Activated B cell treated with CpG ODN at 0.5 μM for 24 hours (primary cell): ENCODE measurements around the gene SELENOM. TPM values are rescaled to one million over a fixed set of nuclear protein-coding genes. Genes with fewer than 3 reads are reported as not detected.
"Not testable (repeated sequence)": the region's sequence is repeated elsewhere in the genome, so short reads cannot be mapped to it uniquely, and the experiment has no call there.

Experiments
- ATAC-seq: fragments of 200-7000 bp; cut with Tn5 transposase; one replicate; pipeline ENCODE4 v1.10.0; 2021; ENCODE audit warnings: low read depth, mild to moderate bottlenecking, moderate library complexity
- CTCF ChIA-PET: fragments of 350-600 bp; sonication (Branson Sonifier 250); formaldehyde crosslinking; loops from one replicate; lab custom pipeline; 2021; ENCODE audit warnings: antibody characterized with exemption; lab: Charles Lee
- POLR2A ChIA-PET: fragments of 350-600 bp; sonication (Branson Sonifier 250); formaldehyde crosslinking; loops from one replicate; lab custom pipeline; 2021; ENCODE audit warnings: antibody characterized with exemption; lab: Charles Lee
- DNase-seq: peaks from one replicate; pipeline ENCODE4 v3.0.0; 2022
- H3K27ac Mint-ChIP-seq: one replicate; pipeline ENCODE4 v1.8.0; 2020; ENCODE audit warnings: mixed read lengths
- H3K27me3 Mint-ChIP-seq: one replicate; pipeline ENCODE4 v1.8.0; 2021; ENCODE audit warnings: mixed read lengths
- H3K36me3 Mint-ChIP-seq: one replicate; pipeline ENCODE4 v1.8.0; 2021; ENCODE audit warnings: low read depth, mixed read lengths
- H3K4me1 Mint-ChIP-seq: one replicate; pipeline ENCODE4 v1.8.0; 2021; ENCODE audit warnings: mixed read lengths
- H3K4me3 Mint-ChIP-seq: one replicate; pipeline ENCODE4 v1.8.0; 2020; ENCODE audit warnings: mild to moderate bottlenecking, mixed read lengths
- H3K9me3 Mint-ChIP-seq: one replicate; pipeline ENCODE4 v1.8.0; 2020; ENCODE audit warnings: mixed read lengths
- intact Hi-C: fragments of 100-400 bp; cut with micrococcal nuclease; formaldehyde crosslinking; loops from one replicate; pipeline ENCODE4 v1.15.1; 2024
- total RNA-seq: library from RNA; stranded (reverse); gene quantifications from 2 replicates; pipeline ENCODE4 v1.2.3, GENCODE V29; 2022
- TF ChIP-seq, protein P1 (sequence below): fragments of 200-600 bp; IDR thresholded peaks from one replicate; pipeline ENCODE4 v1.8.0; 2022; ENCODE audit warnings: antibody characterized with exemption, mild to moderate bottlenecking

SELENOM gene
- total RNA-seq, 1 donor from 2014 or later, result 9.0 TPM

DNA sequence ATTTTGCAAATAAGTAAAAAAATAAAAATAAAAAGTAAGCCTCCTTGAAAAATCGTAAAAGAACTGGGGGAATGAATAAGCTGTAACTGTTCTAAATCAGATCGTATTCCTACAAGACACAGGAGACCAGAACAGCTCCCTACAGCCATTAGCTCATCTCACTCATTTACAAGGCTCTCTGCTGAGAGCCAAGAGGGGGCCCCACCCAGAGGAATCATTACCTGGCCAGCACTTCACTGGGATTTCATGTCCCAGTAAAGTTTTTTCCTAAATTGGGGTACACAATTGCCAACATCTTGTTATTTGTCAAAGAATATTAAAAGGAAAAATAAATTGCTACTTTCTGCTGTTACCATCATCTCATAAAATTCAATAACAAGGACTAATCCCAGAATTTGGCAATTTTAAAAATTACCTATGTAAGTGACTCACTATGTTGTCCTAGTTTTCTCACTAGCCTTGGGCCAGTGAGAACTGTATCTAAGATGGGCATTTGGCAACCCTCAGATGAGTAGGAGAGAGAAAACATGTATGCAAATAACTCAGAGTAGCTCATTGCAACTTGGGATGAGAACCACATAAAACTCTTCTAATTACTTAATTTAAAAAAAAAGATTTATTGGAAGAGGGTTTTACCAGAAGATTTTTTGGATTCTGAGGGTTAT is 44.7 kb downstream of the SELENOM start:
- H3K9me3 Mint-ChIP-seq, result peaks cover 3% of the 10 kb centered on the region
- H3K36me3 Mint-ChIP-seq, result no peaks in the 10 kb centered on the region
- ChIA-PET CTCF (no interaction called here), POLR2A (no interaction called here)
- peaks cover 6% of the 10 kb centered on the region for H3K4me1 Mint-ChIP-seq
- no peak overlapping the region for H3K4me3 Mint-ChIP-seq
- DNase-seq (no peak), ATAC-seq (no peak)
- intact Hi-C loops, result no loop called here
- no peaks in the 10 kb centered on the region for H3K27me3 Mint-ChIP-seq
- TF ChIP-seq, protein P1, sequence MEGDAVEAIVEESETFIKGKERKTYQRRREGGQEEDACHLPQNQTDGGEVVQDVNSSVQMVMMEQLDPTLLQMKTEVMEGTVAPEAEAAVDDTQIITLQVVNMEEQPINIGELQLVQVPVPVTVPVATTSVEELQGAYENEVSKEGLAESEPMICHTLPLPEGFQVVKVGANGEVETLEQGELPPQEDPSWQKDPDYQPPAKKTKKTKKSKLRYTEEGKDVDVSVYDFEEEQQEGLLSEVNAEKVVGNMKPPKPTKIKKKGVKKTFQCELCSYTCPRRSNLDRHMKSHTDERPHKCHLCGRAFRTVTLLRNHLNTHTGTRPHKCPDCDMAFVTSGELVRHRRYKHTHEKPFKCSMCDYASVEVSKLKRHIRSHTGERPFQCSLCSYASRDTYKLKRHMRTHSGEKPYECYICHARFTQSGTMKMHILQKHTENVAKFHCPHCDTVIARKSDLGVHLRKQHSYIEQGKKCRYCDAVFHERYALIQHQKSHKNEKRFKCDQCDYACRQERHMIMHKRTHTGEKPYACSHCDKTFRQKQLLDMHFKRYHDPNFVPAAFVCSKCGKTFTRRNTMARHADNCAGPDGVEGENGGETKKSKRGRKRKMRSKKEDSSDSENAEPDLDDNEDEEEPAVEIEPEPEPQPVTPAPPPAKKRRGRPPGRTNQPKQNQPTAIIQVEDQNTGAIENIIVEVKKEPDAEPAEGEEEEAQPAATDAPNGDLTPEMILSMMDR, result no peak
- H3K27ac Mint-ChIP-seq, result no peak overlapping the region

DNA sequence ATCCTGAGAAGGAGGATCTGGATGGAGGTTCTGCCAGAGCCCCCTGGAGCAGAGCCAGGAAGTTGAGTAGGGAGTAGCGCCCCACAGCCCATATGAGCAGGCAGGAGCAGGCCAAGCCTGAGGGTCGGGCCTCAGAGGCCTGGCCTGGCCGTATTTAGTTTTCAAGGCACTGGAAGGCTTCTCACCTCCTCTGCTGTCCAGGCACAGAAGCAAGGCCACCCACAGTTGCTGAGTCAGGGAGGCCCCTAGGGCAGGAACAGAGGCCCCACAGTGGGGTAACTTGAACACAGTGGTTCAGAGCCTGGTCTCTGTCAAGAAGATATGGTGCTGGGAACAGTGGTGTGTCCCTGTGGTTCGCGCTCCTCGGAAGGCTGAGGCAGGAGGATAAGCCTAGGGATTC is 47.7 kb downstream of the SELENOM start:
- H3K4me3 Mint-ChIP-seq, H3K36me3 Mint-ChIP-seq, ATAC-seq, H3K9me3 Mint-ChIP-seq, POLR2A ChIA-PET, intact Hi-C loops, CTCF ChIA-PET, H3K4me1 Mint-ChIP-seq, H3K27me3 Mint-ChIP-seq, H3K27ac Mint-ChIP-seq, DNase-seq: not testable (repeated sequence)

DNA sequence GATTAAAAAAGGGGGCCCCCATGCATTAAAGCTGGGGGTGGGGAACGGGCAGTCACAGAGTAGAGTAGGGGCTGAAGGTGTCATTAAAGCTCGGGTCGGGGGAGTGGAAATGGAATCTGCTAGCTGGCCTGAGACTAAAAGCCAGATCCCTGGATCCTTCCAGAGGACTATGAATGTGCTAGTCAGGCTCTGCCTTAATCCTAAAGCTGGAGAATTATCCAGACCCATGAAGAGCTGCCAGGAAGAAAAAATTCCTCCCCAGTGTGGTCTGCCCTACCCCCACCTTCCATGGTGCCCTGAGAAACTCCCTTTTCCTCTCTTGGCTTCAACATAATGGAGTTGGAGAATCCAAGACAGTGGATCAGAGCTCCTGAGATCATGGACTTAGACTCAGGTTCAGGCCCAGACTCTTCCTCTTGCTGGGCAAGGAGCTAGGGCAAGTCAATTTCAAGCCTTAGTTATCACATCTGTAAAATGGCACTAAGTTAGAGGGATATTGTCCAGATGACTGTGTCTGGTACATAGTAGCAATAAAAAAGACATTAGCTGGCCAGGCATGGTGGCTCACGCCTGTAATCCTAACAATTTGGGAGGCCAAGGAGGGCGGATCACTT is 50.3 kb downstream of the SELENOM start:
- Mint-ChIP-seq H3K27ac (no peak overlapping the region), H3K4me1 (no peaks in the 10 kb centered on the region), H3K27me3 (no peaks in the 10 kb centered on the region), H3K36me3 (no peaks in the 10 kb centered on the region), H3K4me3 (no peak overlapping the region), H3K9me3 (no peaks in the 10 kb centered on the region)
- TF ChIP-seq, protein P1, result no peak
- POLR2A ChIA-PET, result no interaction called here
- CTCF ChIA-PET, result no interaction called here
- intact Hi-C loops, result no loop called here
- no peak for ATAC-seq
- no peak for DNase-seq

DNA sequence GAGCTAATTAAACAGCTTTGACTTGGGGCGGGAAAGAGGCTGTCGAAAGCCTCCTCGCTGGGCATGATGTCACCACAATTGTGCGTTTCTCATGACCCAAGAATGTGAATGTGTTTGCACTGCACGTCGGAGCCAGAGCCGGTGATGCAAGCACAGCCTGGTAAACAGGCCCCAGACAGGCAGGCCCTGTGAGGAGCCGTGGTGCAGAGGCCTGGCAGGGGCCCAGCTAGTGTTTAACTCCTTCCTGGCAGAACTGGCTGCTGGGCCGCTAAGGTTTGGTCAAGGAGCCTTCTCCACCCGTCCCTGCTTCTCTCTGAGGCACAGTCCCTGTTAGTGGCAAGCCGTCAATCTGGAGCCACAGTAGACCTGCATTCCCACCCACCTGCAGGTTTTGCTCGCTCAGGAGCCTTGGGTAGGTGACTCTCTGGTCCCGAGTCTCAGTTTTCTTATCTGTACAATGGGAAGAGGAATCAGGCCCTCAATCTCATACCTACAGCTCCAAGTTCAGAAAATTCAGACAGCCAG is 51.7 kb downstream of the SELENOM start:
- intact Hi-C loops, result no loop called here
- Mint-ChIP-seq H3K36me3 (no peaks in the 10 kb centered on the region), H3K27ac (no peak overlapping the region), H3K9me3 (no peaks in the 10 kb centered on the region), H3K4me3 (no peak overlapping the region), H3K27me3 (no peaks in the 10 kb centered on the region), H3K4me1 (no peaks in the 10 kb centered on the region)
- CTCF ChIA-PET, result no interaction called here
- TF ChIP-seq, protein P1, result no peak
- DNase-seq, result no peak
- POLR2A ChIA-PET, result no interaction called here
- no peak for ATAC-seq

DNA sequence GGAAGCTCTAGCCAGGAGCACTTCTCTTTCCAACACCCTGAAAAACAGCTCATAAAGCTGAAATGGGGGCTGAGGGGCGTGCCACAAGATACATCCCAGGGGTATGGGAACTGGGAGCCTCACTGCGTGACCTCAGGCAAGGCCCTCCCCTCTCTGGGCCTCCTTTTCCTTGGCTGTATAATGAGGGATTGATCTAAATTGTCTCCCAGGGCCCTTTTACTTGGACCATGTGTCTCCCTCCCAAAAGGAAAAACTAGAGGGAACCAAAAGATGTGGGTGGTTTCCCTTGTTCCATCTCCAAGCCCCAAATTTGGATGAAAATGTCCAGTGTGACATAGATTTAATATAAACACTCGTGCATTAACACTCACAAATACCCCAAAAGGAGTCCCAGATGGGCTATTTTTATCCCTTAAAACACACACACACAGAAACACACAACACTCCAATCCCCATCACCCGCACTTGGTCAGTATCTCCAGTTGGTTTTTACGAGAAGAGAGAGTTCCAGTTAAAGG is 52.2 kb downstream of the SELENOM start:
- Mint-ChIP-seq H3K4me3 (no peak overlapping the region), H3K27me3 (no peaks in the 10 kb centered on the region), H3K27ac (no peak overlapping the region), H3K9me3 (no peaks in the 10 kb centered on the region), H3K4me1 (no peaks in the 10 kb centered on the region), H3K36me3 (no peaks in the 10 kb centered on the region)
- POLR2A ChIA-PET, result no interaction called here
- CTCF ChIA-PET, result no interaction called here
- intact Hi-C loops, result no loop called here
- DNase-seq (no peak), ATAC-seq (no peak)
- TF ChIP-seq, protein P1, result no peak

Other genes starting within 250 kb of the SELENOM start
- gene MORC2, start 138.8 kb downstream of the SELENOM start, total RNA-seq, result 22.6 and 23.8 TPM in 2 replicates
- gene TUG1, start 138.3 kb downstream of the SELENOM start, total RNA-seq, result 70.4 and 83.0 TPM in 2 replicates
- gene SMTN, start 26.2 kb downstream of the SELENOM start, total RNA-seq, result 2.8 and 3.1 TPM in 2 replicates
- gene INPP5J, start 15.4 kb upstream of the SELENOM start, total RNA-seq, result 0.12 and 0.16 TPM in 2 replicates
- not detected in 2 replicates for gene PLA2G3, start 32.9 kb upstream of the SELENOM start, total RNA-seq
- gene RNF185, start 52.6 kb upstream of the SELENOM start, total RNA-seq, result 19.0 and 20.7 TPM in 2 replicates
- 15.3 and 17.7 TPM in 2 replicates for gene LIMK2, start 104.7 kb upstream of the SELENOM start, total RNA-seq
- gene PIK3IP1, start 184.9 kb upstream of the SELENOM start, total RNA-seq, result 20.3 and 21.0 TPM in 2 replicates
- 35.4 and 37.4 TPM in 2 replicates for gene PATZ1, start 238.8 kb upstream of the SELENOM start, total RNA-seq